ENCODE results near the gene GJA10.

GJA10 gene

GRCh38 chr6:89927791-89928550 lies 33.7 kb downstream of the GJA10 start:
- H3K27me3 ChIP-seq (ENCODE audit: insufficient read depth, poor library complexity, severe bottlenecking): no peaks in the 10 kb centered on the region
- DNase-seq (ENCODE audit: low read depth in 1 of 2, low spot score in 1 of 2): peak in 1 of 2 experiments; percentile 49
- peak; percentile 94 for TF ChIP-seq SPI1 (IDR thresholded peaks at IDR 0.05; ENCODE audit: borderline replicate concordance, low read depth)
- TF ChIP-seq POLR2AphosphoS5 (IDR thresholded peaks at IDR 0.05; ENCODE audit: low read depth): no peak
- peak overlapping the region; percentile 37 for H3K27ac ChIP-seq (replicated peaks)
- no peak overlapping the region for H3K4me3 ChIP-seq (replicated peaks; ENCODE audit: insufficient read depth, low read length)

- Histone ChIP-seq H3K27ac (replicated peaks) (no peak overlapping the region; the same call in 1 of the 2 replicates), H3K27me3 (ENCODE audit: insufficient read depth, poor library complexity, severe bottlenecking) (no peaks in the 10 kb centered on the region), H3K4me3 (replicated peaks; ENCODE audit: insufficient read depth, low read length) (no peak overlapping the region)
- no peak for DNase-seq (ENCODE audit: low read depth in 1 of 2, low spot score in 1 of 2)
- TF ChIP-seq POLR2AphosphoS5 (IDR thresholded peaks at IDR 0.05; ENCODE audit: low read depth): no peak
- TF ChIP-seq REST (IDR thresholded peaks at IDR 0.05; ENCODE audit: insufficient replicate concordance, low read depth): no peak
- no peak for TF ChIP-seq GABPA (IDR thresholded peaks at IDR 0.05; ENCODE audit: low read depth)
- no peak for TF ChIP-seq SPI1 (IDR thresholded peaks at IDR 0.05; ENCODE audit: borderline replicate concordance, low read depth)
Observed at GRCh38 chr6:89928604-89929003, 34.3 kb downstream of the GJA10 start.

- H3K27ac ChIP-seq (replicated peaks): no peak overlapping the region
Observed at GRCh38 chr6:89930789-89931188, 36.5 kb downstream of the GJA10 start.

More at GRCh38 chr6:89930789-89931188, 36.5 kb downstream of the GJA10 start:
- no peaks in the 10 kb centered on the region for H3K27me3 ChIP-seq (ENCODE audit: insufficient read depth, poor library complexity, severe bottlenecking)
- DNase-seq (ENCODE audit: low read depth in 1 of 2, low spot score in 1 of 2): no peak
- no peak overlapping the region for H3K4me3 ChIP-seq (replicated peaks; ENCODE audit: insufficient read depth, low read length)
- TF ChIP-seq CTCF (IDR thresholded peaks at IDR 0.05; ENCODE audit: insufficient read depth, low read length) (no peak), REST (IDR thresholded peaks at IDR 0.05; ENCODE audit: insufficient replicate concordance, low read depth) (no peak), SPI1 (IDR thresholded peaks at IDR 0.05; ENCODE audit: borderline replicate concordance, low read depth) (no peak), POLR2AphosphoS5 (IDR thresholded peaks at IDR 0.05; ENCODE audit: low read depth) (no peak), GABPA (IDR thresholded peaks at IDR 0.05; ENCODE audit: low read depth) (no peak)

All from HL-60 (cell line).